ENCODE measurements around the gene SLC34A1.

- TF ChIP-seq CTCF (IDR thresholded peaks at IDR 0.05; ENCODE audit: low read length) (no peak), EZH2 (IDR thresholded peaks at IDR 0.05; ENCODE audit: borderline replicate concordance, low read length) (no peak)
Observed at GRCh38 chr5:177357459-177358351, 26.5 kb upstream of the SLC34A1 start, which contains the start of gene RGS14.

All from OCI-LY1 (cell line).